C4-2B (cell line): ENCODE measurements around the gene C9orf152.

Experiments
- ZFX ChIP-seq: fragments of 450-650 bp; IDR thresholded peaks from 2 replicates; pipeline ENCODE4 v1.6.1; 2017
- TF ChIP-seq, protein P1 (sequence below): fragments of 450-650 bp; conservative IDR thresholded peaks from 2 replicates; pipeline ENCODE4 v1.5.1; 2017; ENCODE audit warnings: mild to moderate bottlenecking

DNA sequence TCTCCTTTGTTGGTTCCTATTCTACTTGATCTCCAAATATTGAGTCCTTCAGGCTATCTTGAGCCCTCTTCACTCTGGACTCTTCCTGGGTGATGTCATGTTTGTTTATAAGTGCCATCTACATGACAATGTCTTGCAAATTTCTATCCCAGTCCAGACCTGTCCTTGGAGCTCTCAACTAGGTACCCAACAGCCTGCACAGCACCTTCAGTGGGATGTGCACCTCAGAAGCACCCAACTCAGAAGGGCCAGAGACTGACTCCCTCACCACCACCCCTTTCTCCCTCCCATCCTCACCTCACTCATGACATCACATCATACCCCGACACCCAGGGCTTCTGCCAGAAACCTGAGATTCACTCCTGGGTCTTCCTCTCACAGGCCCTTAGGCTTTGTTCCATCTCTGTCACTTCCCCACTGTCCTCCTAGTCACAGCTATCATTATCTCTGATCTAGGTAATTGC lies 33.9 kb upstream of the C9orf152 start:
- no peak for TF ChIP-seq ZFX
- TF ChIP-seq, protein P1, sequence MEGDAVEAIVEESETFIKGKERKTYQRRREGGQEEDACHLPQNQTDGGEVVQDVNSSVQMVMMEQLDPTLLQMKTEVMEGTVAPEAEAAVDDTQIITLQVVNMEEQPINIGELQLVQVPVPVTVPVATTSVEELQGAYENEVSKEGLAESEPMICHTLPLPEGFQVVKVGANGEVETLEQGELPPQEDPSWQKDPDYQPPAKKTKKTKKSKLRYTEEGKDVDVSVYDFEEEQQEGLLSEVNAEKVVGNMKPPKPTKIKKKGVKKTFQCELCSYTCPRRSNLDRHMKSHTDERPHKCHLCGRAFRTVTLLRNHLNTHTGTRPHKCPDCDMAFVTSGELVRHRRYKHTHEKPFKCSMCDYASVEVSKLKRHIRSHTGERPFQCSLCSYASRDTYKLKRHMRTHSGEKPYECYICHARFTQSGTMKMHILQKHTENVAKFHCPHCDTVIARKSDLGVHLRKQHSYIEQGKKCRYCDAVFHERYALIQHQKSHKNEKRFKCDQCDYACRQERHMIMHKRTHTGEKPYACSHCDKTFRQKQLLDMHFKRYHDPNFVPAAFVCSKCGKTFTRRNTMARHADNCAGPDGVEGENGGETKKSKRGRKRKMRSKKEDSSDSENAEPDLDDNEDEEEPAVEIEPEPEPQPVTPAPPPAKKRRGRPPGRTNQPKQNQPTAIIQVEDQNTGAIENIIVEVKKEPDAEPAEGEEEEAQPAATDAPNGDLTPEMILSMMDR: no peak
